MV-4-11 (cell line): Measurements from ENCODE around the gene BMAL2.

Experiments
- DNase-seq: peaks from one replicate; lab custom pipeline; 2025; lab: John Stamatoyannopoulos, UW

Gene BMAL2

DNA sequence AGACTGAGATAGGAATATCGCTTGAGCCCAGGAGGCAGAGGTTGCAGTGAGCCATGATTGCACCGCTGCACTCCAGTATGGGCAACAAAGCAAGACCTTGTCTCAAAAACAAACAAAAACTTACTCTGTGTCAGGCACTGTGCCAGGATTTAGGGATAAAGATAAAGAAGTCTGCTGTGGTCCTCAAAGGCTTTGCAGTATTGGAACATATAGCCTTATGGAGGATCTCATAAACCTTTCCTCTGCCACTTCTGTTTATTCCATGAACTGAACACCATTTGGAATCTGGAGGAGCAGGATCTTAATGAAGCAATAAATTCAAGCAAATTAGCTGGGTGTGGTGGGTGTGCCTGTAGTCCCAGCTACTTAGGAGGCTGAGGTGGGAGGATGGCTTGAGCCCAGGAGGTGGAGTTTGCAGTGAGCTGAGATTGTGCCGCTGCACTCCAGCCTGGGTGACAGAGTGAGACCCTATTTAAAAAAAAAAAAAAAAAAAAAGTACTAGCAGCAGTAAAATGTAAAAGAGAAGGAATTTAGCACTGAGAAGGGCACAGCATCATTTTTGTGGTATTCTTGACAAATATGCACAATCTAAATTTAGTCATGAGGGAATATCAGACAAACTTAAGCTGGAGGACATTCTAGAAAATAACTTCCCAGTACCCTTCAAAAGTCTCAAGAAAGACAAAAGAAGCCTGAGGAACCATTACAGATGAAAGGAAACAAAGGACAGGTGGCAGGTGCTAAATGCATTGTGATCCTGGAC lies 27.1 kb downstream of the BMAL2 start:
- no peak for DNase-seq

DNA sequence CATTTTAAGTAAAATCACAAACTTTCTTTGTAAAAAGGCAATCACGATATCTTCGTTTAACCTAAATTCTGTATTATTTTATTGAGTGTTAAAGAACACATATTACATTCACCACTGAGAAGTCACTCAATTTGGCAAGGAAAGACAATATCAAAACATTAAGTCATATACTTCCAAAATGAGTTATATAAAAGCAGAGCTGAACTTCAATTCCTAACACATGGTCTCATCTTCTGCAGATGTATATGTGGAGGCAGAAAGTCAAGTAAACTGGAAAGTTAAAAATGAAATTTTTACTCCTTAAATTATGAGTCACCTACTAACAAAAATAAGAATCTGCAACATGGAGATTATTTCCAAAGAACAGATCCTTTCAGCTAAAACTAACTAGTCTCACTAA lies 28.7 kb downstream of the BMAL2 start:
- no peak for DNase-seq

DNA sequence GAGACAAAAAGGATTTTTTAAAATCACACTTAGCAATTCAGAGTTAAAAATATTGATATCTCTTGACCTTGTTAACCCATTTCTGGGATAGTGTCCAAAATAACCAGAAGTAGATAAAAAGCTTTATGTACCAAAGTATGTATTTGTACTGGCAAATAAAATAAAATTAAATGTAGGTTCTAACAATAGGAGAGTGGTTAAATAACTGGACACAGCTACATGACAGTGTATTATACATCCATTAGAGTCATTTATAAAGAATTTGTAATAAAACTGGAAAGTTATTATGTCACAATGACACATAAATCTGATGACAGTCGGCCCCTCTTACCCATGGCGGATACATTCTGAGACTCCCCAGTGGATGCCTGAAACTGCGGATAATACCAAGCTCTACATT lies 34.0 kb downstream of the BMAL2 start:
- DNase-seq = no peak

DNA sequence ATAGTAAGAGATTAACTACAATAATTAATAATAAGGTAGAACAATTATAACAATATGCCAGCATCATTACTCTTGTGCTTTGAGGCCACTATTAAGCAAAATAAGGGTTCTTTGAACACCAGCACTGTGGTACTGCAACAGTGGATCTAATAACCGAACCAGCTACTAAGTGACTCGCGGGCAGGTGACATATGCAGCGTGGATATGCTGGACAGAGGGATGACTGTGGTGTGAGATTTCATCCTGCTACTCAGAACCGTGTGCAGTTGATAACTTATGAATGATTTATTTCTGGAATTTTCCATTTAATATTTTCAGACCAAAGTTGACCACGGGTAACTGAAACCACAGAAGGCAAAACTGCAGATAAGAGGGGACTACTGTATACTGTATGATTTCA lies 34.4 kb downstream of the BMAL2 start:
- DNase-seq = no peak

- DNase-seq = no peak
Measured at GRCh38 chr12:27382171-27382795, 49.6 kb downstream of the BMAL2 start.
